Islet of Langerhans (tissue), 1 donor: Measurements from ENCODE around the gene ZNF730.
"Not testable (repeated sequence)": the region's sequence is repeated elsewhere in the genome, so short reads cannot be mapped to it uniquely, and the experiment has no call there.

Experiments used
- FAIRE-seq: peaks from one replicate; lab custom pipeline; 2011; peaks lifted over from hg19 to GRCh38; lab: Jason Lieb, UNC

The ZNF730 gene

GRCh38 chr19:23116802-23117571 is at the start of gene ZNF730:
Gene ZNF730, plus strand, starts transcription at chr19:23117025. Its CDS starts 149 bp downstream, at chr19:23117174.
- FAIRE-seq = no peak

- no peak for FAIRE-seq
These were observed 46.3 kb upstream of the ZNF730 start for GRCh38 chr19:23070353-23071146.

DNA sequence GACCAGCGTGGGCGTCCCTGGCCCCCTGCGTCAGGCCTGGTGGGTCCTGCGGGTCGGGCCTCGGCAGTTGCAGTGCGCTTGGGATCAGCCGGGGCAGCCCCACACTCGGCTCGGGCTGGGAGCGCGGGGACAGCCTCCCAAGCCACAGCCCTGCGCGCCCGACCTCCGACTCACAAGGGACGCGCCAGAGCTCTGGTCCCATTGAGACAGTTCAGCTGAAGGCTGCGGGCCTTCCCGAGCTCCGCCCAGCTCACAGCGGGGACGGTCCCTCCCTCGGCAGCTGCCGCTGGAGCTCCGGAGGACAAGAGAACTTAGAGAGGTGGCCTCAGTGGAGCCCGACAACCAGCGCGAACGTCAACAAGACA is 45.7 kb upstream of the ZNF730 start:
- peak; percentile 98 for FAIRE-seq

DNA sequence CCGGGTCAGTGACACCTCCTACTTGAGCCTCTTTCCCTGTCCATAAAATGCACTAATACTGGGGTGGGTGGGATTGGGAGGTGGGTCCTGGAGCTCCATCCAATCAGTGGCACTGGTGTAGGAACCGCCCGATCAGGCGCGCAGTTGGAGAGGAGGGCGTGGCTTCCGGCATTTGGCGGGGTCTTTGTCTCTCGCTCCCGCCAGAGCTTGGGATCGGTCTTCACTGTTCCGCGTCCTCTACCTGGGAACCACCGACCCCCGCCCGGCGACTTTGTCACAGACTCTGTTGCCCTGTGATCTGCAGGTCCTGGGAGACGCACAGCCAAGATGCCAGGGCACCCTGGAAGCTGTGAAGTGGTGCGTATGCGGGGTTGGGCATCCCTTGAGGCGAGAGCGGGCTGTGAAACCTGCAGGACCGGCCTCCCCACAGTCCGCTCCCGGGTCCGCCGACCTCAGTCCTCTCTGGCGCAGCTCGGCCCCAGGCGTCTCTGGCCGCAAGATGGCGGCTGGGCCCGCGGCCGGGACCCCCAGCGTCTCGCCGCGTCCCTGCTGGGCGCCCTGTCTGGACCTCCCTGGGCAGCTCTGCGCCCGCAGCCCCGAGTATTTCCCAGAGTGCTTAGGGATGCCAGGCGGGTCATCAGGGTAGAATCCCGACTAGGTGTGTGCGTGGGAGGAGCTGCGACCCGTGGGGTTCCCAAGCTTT is 41.6 kb upstream of the ZNF730 start:
- FAIRE-seq = no peak

DNA sequence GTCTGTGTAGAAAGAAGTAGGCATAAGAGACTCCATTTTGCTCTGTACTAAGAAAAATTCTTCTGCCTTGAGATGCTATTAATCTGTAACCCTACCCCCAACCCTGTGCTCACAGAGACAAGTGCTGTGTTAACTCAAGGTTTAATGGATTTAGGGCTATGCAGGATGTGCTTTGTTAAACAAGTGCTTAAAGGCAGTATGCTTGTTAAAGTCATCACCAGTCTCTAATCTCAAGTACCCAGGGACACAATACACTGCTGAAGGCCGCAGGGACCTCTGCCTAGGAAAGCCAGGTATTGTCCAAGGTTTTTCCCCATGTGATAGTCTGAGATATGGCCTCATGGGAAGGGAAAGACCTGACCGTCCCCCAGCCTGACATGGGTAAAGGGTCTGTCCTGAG is 39.0 kb upstream of the ZNF730 start:
- FAIRE-seq = not testable (repeated sequence)

- FAIRE-seq = no peak
These were observed 23.0 kb upstream of the ZNF730 start for GRCh38 chr19:23093832-23094231.

DNA sequence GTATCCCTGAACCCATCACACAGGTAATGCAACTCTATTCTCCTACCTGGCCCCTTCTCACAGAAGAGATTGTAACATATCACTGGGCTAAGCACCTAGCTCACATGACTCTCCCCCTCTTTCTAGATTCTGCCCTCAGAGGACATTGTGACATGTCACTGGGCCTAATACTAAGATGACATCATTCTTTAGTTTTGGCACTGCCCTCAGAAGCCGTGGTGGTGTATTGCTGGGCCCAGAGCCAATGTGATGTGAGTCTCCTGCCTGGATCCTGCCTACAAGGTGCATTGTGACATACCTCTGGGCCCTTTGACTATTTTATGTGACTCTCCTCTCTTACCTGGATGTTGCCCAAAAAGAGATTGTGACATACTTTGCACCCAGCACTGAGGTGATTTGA is 21.4 kb upstream of the ZNF730 start:
- no peak for FAIRE-seq

DNA sequence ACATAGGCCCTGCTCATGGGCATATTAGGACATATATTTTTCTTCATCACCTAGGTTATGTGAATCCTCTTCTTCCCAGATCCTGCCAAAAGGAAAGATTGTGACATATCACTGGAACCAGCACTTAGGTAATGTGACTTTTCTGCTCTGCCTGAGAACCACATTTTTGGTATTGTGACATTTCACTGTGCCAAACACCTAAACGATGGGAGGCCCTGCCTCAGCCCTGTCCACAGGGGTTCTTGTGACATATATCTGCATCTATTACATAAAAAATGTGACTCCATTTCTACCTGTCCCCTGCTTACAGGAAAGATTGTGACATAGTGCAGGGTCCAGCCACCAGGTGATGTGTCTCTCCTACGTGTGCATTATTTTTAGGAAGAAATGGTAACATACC is 18.5 kb upstream of the ZNF730 start:
- no peak for FAIRE-seq

GRCh38 chr19:23098988-23099387 is 17.8 kb upstream of the ZNF730 start:
- FAIRE-seq = no peak

DNA sequence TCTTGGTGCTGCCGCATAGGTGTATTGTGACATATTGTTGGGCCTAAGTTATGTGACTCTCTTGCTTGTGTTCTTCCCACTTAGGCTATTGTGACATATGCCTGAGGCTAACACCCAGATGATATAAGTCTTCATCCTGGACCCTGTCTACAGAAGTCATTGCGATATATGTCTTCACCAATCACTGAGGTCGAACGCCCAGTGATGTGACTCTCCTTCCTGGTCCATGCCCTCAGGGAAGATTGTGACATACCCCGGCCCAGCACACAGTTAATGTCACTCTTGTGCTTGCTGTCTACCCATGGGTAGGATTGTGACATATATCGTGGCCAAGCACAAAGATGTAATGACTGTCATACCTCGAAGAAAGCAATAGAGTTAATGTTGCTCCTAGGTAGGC is 16.9 kb upstream of the ZNF730 start:
- FAIRE-seq = no peak

GRCh38 chr19:23101241-23101640 is 15.6 kb upstream of the ZNF730 start:
- no peak for FAIRE-seq

- no peak for FAIRE-seq
These were observed 1.6 kb downstream of the ZNF730 start for GRCh38 chr19:23118400-23118799.

DNA sequence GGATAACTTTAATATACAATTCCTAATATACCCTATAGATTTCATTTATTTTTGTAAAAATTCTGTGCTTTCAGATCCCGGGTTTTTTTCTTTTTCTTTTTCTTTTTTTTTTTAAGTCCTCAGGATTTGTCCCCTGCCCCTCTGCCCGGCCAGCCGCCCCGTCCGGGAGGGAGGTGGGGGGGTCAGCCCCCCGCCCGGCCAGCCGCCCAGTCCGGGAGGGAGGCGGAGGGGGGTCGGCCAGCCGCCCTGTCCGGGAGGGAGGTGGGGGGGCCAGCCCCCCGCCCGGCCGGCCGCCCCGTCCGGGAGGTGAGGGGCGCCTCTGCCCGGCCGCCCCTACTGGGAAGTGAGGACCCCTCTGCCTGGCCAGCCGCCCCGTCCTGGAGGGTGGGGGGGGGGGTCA is 17.4 kb downstream of the ZNF730 start:
- not testable (repeated sequence) for FAIRE-seq

DNA sequence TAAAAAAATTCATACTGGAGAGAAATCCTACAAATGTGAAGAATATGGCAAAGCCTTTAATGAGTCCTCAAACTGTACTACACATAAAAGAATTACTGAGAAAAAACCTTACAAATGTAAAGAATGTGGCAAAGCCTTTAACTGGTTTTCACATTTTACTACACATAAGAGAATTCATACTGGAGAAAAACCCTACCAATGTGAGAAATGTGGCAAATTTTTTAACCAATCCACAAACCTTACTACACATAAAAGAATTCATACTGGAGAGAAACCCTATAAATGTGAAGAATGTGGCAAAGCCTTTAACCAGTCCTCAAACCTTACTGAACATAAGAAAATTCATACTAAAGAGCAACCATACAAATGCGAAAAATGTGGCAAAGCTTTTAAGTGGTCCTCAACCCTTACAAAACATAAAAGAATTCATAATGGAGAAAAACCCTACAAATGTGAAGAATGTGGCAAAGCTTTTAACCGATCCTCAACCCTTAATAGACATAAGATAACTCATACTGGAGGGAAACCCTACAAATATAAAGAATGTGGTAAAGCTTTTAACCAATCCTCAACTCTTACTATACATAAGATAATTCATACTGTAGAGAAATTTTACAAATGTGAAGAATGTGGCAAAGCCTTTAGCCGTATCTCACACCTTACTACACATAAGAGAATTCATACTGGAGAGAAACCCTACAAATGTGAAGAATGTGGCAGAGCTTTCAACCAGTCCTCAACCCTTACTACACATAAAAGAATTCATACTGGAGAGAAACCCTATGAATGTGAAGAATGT is 29.0 kb downstream of the ZNF730 start:
- no peak for FAIRE-seq

- no peak for FAIRE-seq
These were observed 43.9 kb downstream of the ZNF730 start for GRCh38 chr19:23160766-23161165.

- FAIRE-seq = not testable (repeated sequence)
These were observed 51.5 kb downstream of the ZNF730 start for GRCh38 chr19:23168286-23168685.

DNA sequence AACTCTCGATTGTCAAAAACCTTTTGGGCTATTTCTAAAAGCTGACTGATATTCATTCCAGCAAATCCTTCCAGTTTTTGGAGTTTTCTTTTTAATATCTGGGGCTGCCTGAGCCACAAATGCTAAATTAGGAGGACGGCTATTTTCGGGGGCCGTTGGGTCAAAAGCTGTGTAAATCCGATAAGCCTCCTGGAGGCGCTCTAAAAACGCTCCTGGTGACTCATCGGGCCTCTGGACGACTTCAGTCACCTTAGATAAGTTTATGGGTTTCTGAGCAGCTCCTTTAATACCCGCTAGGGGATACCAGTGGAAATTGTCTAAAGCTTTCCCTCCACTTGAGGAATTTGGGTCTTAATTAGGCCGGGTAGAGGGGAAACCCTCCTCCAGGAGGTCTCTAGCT is 66.4 kb downstream of the ZNF730 start:
- FAIRE-seq = no peak

DNA sequence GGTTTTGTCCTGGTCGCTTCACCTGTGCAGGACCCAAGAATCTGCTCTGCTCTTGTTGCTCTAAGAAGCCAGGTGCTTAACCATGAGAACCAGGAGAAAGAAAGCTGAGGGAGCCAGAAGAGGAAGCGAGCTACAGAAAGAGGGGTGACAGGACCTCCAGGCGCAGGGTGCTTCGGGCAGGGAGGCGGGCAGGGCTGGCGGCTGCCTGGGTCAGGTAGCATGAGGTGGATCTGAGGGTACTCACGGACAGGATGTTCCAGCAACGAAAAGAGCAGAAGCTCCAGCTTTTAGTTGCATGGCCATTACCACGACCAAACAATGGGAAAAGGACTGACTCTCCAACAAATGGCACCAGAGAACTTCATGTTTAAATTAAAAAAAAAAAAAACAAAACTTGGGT is 73.5 kb downstream of the ZNF730 start:
- no peak for FAIRE-seq
